Smooth muscle cell (in vitro differentiated cells): ENCODE results near the gene GJC1. TPM values are rescaled to one million over a fixed set of nuclear protein-coding genes. Genes with fewer than 3 reads are reported as not detected.

Experiments used
- DNase-seq: peaks from one replicate; lab custom pipeline; 2025; ENCODE audit not compliant: unreplicated experiment; lab: John Stamatoyannopoulos, UW
- H2AFZ ChIP-seq: fragments of 200-600 bp; sonication (generic); 2 replicates; pipeline ENCODE4 v1.6.0; 2016; ENCODE audit warnings: antibody characterized with exemption, low read depth, mild to moderate bottlenecking
- H3F3A ChIP-seq: fragments of 200-600 bp; sonication (generic); 2 replicates; pipeline ENCODE4 v1.6.0; 2017; ENCODE audit warnings: antibody characterized with exemption, low read depth
- H3K27ac ChIP-seq: fragments of 200-600 bp; sonication (generic); 2 replicates; pipeline ENCODE4 v1.5.1; 2016; ENCODE audit warnings: low read depth, mild to moderate bottlenecking
- H3K27me3 ChIP-seq: fragments of 200-600 bp; sonication (generic); 2 replicates; pipeline ENCODE4 v1.6.1; 2016; ENCODE audit warnings: low read depth, mild to moderate bottlenecking
- H3K36me3 ChIP-seq: fragments of 200-600 bp; sonication (generic); 2 replicates; pipeline ENCODE4 v1.5.1; 2016; ENCODE audit warnings: low read depth
- H3K4me1 ChIP-seq: fragments of 200-600 bp; sonication (generic); 2 replicates; pipeline ENCODE4 v1.5.1; 2016; ENCODE audit warnings: low read depth
- H3K4me2 ChIP-seq: fragments of 200-600 bp; sonication (generic); 2 replicates; pipeline ENCODE4 v1.6.0; 2016; ENCODE audit warnings: mild to moderate bottlenecking
- H3K4me3 ChIP-seq: fragments of 200-600 bp; sonication (generic); 2 replicates; pipeline ENCODE4 v1.5.1; 2016; ENCODE audit warnings: mild to moderate bottlenecking
- H3K79me2 ChIP-seq: fragments of 200-600 bp; sonication (generic); 2 replicates; pipeline ENCODE4 v1.6.0; 2016; ENCODE audit warnings: low read depth, mild to moderate bottlenecking
- H3K9ac ChIP-seq: fragments of 200-600 bp; sonication (generic); 2 replicates; pipeline ENCODE4 v1.6.0; 2016; ENCODE audit warnings: low read depth
- H3K9me3 ChIP-seq: fragments of 200-600 bp; sonication (generic); replicated peaks from 2 replicates; pipeline ENCODE4 v1.5.1; 2016; ENCODE audit warnings: low read depth
- H4K20me1 ChIP-seq: fragments of 200-600 bp; sonication (generic); 2 replicates; pipeline ENCODE4 v1.6.0; 2016; ENCODE audit warnings: low read depth
- CTCF ChIP-seq: fragments of 200-600 bp; sonication (generic); IDR thresholded peaks from 2 replicates; pipeline ENCODE4 v1.5.1; 2017; ENCODE audit warnings: borderline replicate concordance, mild to moderate bottlenecking, antibody characterized with exemption; ENCODE audit not compliant: insufficient read depth, poor library complexity, severe bottlenecking
- WGBS: methylation state at CpG from one replicate; pipeline ENCODE4 v1.1.7; 2016; ENCODE audit warnings: low lambda C conversion rate; 5-methylcytosine and 5-hydroxymethylcytosine counted together
- polyA plus RNA-seq: library from polyadenylated mRNA; unstranded; fragments of >200 nt; fragmentation: Nextera tagmentation; extraction: Ambion mirVana; gene quantifications from 2 replicates; pipeline ENCODE4 v1.2.1, GENCODE V29; 2016
- total RNA-seq: library from RNA; depleted of rRNA; stranded (reverse); fragments of >200 nt; gene quantifications from 2 replicates; pipeline ENCODE4 v1.2.3, GENCODE V29; 2014

Gene GJC1
- total and polyA plus RNA-seq, 2 experiments from 2014 or later, result 8.0 to 16.1 TPM

- H3K4me3 ChIP-seq, result no peak overlapping the region
- TF ChIP-seq CTCF, result no peak
- 93% methylated on average over 5 of the region's 5 CpGs for WGBS
Measured at GRCh38 chr17:44763170-44763569, 66.9 kb downstream of the GJC1 start.

GRCh38 chr17:44761932-44762810 is 67.9 kb downstream of the GJC1 start:
- Histone ChIP-seq H3F3A (no peaks in the 10 kb centered on the region), H3K79me2 (no peaks in the 10 kb centered on the region), H3K4me2 (no peak overlapping the region), H3K4me3 (no peak overlapping the region), H3K27ac (no peak overlapping the region), H4K20me1 (no peaks in the 10 kb centered on the region), H3K4me1 (peaks cover 9% of the 10 kb centered on the region), H3K9me3 (no peaks in the 10 kb centered on the region), H3K36me3 (no peaks in the 10 kb centered on the region), H3K27me3 (peaks cover 41% of the 10 kb centered on the region), H3K9ac (no peak overlapping the region), H2AFZ (no peak overlapping the region)
- TF ChIP-seq CTCF, result no peak
- no peak for DNase-seq
- WGBS, result 77% methylated on average over 17 of the region's 17 CpGs

More at GRCh38 chr17:44763170-44763569, 66.9 kb downstream of the GJC1 start:
- H3K27me3 ChIP-seq, result peaks cover 31% of the 10 kb centered on the region
- H3K4me2 ChIP-seq, result no peak overlapping the region
- H3F3A ChIP-seq, result no peaks in the 10 kb centered on the region
- H3K9ac ChIP-seq, result no peak overlapping the region
- no peaks in the 10 kb centered on the region for H3K36me3 ChIP-seq
- H3K79me2 ChIP-seq, result no peaks in the 10 kb centered on the region
- H3K4me1 ChIP-seq, result peaks cover 9% of the 10 kb centered on the region
- no peak overlapping the region for H2AFZ ChIP-seq
- no peak overlapping the region for H3K27ac ChIP-seq
- DNase-seq, result no peak
- H4K20me1 ChIP-seq, result no peaks in the 10 kb centered on the region
- H3K9me3 ChIP-seq, result no peaks in the 10 kb centered on the region

GRCh38 chr17:44760474-44761308 is 69.4 kb downstream of the GJC1 start:
- Histone ChIP-seq H3K4me2 (no peak overlapping the region), H3K9ac (no peak overlapping the region), H3K4me3 (no peak overlapping the region), H3K27ac (no peak overlapping the region), H3K9me3 (no peaks in the 10 kb centered on the region), H3F3A (no peaks in the 10 kb centered on the region), H3K36me3 (no peaks in the 10 kb centered on the region), H3K79me2 (no peaks in the 10 kb centered on the region), H3K27me3 (peaks cover 48% of the 10 kb centered on the region), H2AFZ (no peak overlapping the region), H4K20me1 (no peaks in the 10 kb centered on the region), H3K4me1 (peaks cover 9% of the 10 kb centered on the region)
- DNase-seq, result no peak
- no peak for TF ChIP-seq CTCF
- WGBS, result 88% methylated on average over 13 of the region's 13 CpGs
